Measurements from ENCODE around the gene JAK1.
"Not testable (repeated sequence)": the region's sequence is repeated elsewhere in the genome, so short reads cannot be mapped to it uniquely, and the experiment has no call there.

The JAK1 gene

GRCh38 chr1:64839261-64839660 lies 127.1 kb downstream of the JAK1 start:
- Histone ChIP-seq H3K9me3 (ENCODE audit: insufficient read depth, low read depth, low read length) (no peaks in the 10 kb centered on the region), H3K4me3 (ENCODE audit: low read length) (no peak overlapping the region), H3K27ac (ENCODE audit: low read length) (no peak overlapping the region), H3K4me1 (ENCODE audit: insufficient read depth, low read length) (no peaks in the 10 kb centered on the region), H3K9ac (ENCODE audit: low read depth, low read length) (no peak overlapping the region), H3K27me3 (ENCODE audit: insufficient read depth, low read length) (no peaks in the 10 kb centered on the region), H3K36me3 (ENCODE audit: insufficient read depth, low read depth, low read length) (peaks cover 34% of the 10 kb centered on the region)

GRCh38 chr1:64838486-64838885 lies 127.9 kb downstream of the JAK1 start:
- Histone ChIP-seq H3K27ac (ENCODE audit: low read length) (no peak overlapping the region), H3K4me3 (ENCODE audit: low read length) (no peak overlapping the region), H3K9me3 (ENCODE audit: insufficient read depth, low read depth, low read length) (no peaks in the 10 kb centered on the region), H3K4me1 (ENCODE audit: insufficient read depth, low read length) (no peaks in the 10 kb centered on the region), H3K9ac (ENCODE audit: low read depth, low read length) (no peak overlapping the region), H3K27me3 (ENCODE audit: insufficient read depth, low read length) (no peaks in the 10 kb centered on the region), H3K36me3 (ENCODE audit: insufficient read depth, low read depth, low read length) (peaks cover 42% of the 10 kb centered on the region)

GRCh38 chr1:64836802-64837201 lies 129.5 kb downstream of the JAK1 start:
- H3K4me3 ChIP-seq (ENCODE audit: low read length), result no peak overlapping the region

GRCh38 chr1:64834734-64835133 lies 131.6 kb downstream of the JAK1 start:
- Histone ChIP-seq H3K27me3 (ENCODE audit: insufficient read depth, low read length) (no peaks in the 10 kb centered on the region), H3K9ac (ENCODE audit: low read depth, low read length) (no peak overlapping the region), H3K27ac (ENCODE audit: low read length) (no peak overlapping the region), H3K4me3 (ENCODE audit: low read length) (no peak overlapping the region), H3K9me3 (ENCODE audit: insufficient read depth, low read depth, low read length) (no peaks in the 10 kb centered on the region), H3K36me3 (ENCODE audit: insufficient read depth, low read depth, low read length) (peaks cover 50% of the 10 kb centered on the region), H3K4me1 (ENCODE audit: insufficient read depth, low read length) (no peaks in the 10 kb centered on the region; the same call in 1 of the 2 replicates)

More at GRCh38 chr1:64836802-64837201, 129.5 kb downstream of the JAK1 start:
- peaks cover 54% of the 10 kb centered on the region for H3K36me3 ChIP-seq (ENCODE audit: insufficient read depth, low read depth, low read length)
- no peaks in the 10 kb centered on the region for H3K27me3 ChIP-seq (ENCODE audit: insufficient read depth, low read length)
- no peaks in the 10 kb centered on the region for H3K4me1 ChIP-seq (ENCODE audit: insufficient read depth, low read length)
- no peaks in the 10 kb centered on the region for H3K9me3 ChIP-seq (ENCODE audit: insufficient read depth, low read depth, low read length)
- no peak overlapping the region for H3K27ac ChIP-seq (ENCODE audit: low read length)
- no peak overlapping the region for H3K9ac ChIP-seq (ENCODE audit: low read depth, low read length)

GRCh38 chr1:64830030-64830651 lies 136.2 kb downstream of the JAK1 start:
- no peak overlapping the region for H3K4me3 ChIP-seq (ENCODE audit: low read length)
- no peaks in the 10 kb centered on the region for H3K27me3 ChIP-seq (ENCODE audit: insufficient read depth, low read length)
- H3K4me1 ChIP-seq (ENCODE audit: insufficient read depth, low read length), result no peaks in the 10 kb centered on the region; the same call in 1 of the 2 replicates
- H3K9me3 ChIP-seq (ENCODE audit: insufficient read depth, low read depth, low read length), result no peaks in the 10 kb centered on the region
- H3K27ac ChIP-seq (ENCODE audit: low read length), result no peak overlapping the region
- H3K36me3 ChIP-seq (ENCODE audit: insufficient read depth, low read depth, low read length), result peaks cover 27% of the 10 kb centered on the region
- H3K9ac ChIP-seq (ENCODE audit: low read depth, low read length), result no peak overlapping the region

GRCh38 chr1:64829411-64830029 lies 136.8 kb downstream of the JAK1 start:
- Histone ChIP-seq H3K4me3 (ENCODE audit: low read length) (no peak overlapping the region), H3K9ac (ENCODE audit: low read depth, low read length) (no peak overlapping the region), H3K36me3 (ENCODE audit: insufficient read depth, low read depth, low read length) (peaks cover 21% of the 10 kb centered on the region; the same call in 1 of the 2 replicates), H3K9me3 (ENCODE audit: insufficient read depth, low read depth, low read length) (no peaks in the 10 kb centered on the region), H3K4me1 (ENCODE audit: insufficient read depth, low read length) (no peaks in the 10 kb centered on the region; the same call in 1 of the 2 replicates), H3K27ac (ENCODE audit: low read length) (no peak overlapping the region), H3K27me3 (ENCODE audit: insufficient read depth, low read length) (no peaks in the 10 kb centered on the region)

GRCh38 chr1:64828829-64829228 lies 137.5 kb downstream of the JAK1 start:
- H3K36me3 ChIP-seq (ENCODE audit: insufficient read depth, low read depth, low read length), result peaks cover 15% of the 10 kb centered on the region; the same call in 1 of the 2 replicates
- H3K27ac ChIP-seq (ENCODE audit: low read length), result no peak overlapping the region
- no peak overlapping the region for H3K4me3 ChIP-seq (ENCODE audit: low read length)
- H3K27me3 ChIP-seq (ENCODE audit: insufficient read depth, low read length), result no peaks in the 10 kb centered on the region
- H3K9ac ChIP-seq (ENCODE audit: low read depth, low read length), result no peak overlapping the region
- H3K4me1 ChIP-seq (ENCODE audit: insufficient read depth, low read length), result no peaks in the 10 kb centered on the region; the same call in 1 of the 2 replicates
- no peaks in the 10 kb centered on the region for H3K9me3 ChIP-seq (ENCODE audit: insufficient read depth, low read depth, low read length)

- no peaks in the 10 kb centered on the region; the same call in 1 of the 2 replicates for H3K4me1 ChIP-seq (ENCODE audit: insufficient read depth, low read length)
- no peak overlapping the region for H3K9ac ChIP-seq (ENCODE audit: low read depth, low read length)
- H3K4me3 ChIP-seq (ENCODE audit: low read length), result no peak overlapping the region
- no peaks in the 10 kb centered on the region for H3K9me3 ChIP-seq (ENCODE audit: insufficient read depth, low read depth, low read length)
- H3K27me3 ChIP-seq (ENCODE audit: insufficient read depth, low read length), result no peaks in the 10 kb centered on the region
- no peak overlapping the region for H3K27ac ChIP-seq (ENCODE audit: low read length)
- H3K36me3 ChIP-seq (ENCODE audit: insufficient read depth, low read depth, low read length), result no peaks in the 10 kb centered on the region
These were observed 139.4 kb downstream of the JAK1 start for GRCh38 chr1:64826991-64827390.

- no peak overlapping the region for H3K27ac ChIP-seq (ENCODE audit: low read length)
- H3K4me1 ChIP-seq (ENCODE audit: insufficient read depth, low read length), result no peaks in the 10 kb centered on the region
- no peaks in the 10 kb centered on the region for H3K27me3 ChIP-seq (ENCODE audit: insufficient read depth, low read length)
- H3K9me3 ChIP-seq (ENCODE audit: insufficient read depth, low read depth, low read length), result no peaks in the 10 kb centered on the region
- no peak overlapping the region for H3K4me3 ChIP-seq (ENCODE audit: low read length)
- H3K36me3 ChIP-seq (ENCODE audit: insufficient read depth, low read depth, low read length), result no peaks in the 10 kb centered on the region
- no peak overlapping the region for H3K9ac ChIP-seq (ENCODE audit: low read depth, low read length)
These were observed 142.5 kb downstream of the JAK1 start for GRCh38 chr1:64823691-64824476.

- Histone ChIP-seq H3K4me3 (ENCODE audit: low read length) (no peak overlapping the region), H3K9me3 (ENCODE audit: insufficient read depth, low read depth, low read length) (no peaks in the 10 kb centered on the region), H3K27ac (ENCODE audit: low read length) (no peak overlapping the region), H3K27me3 (ENCODE audit: insufficient read depth, low read length) (no peaks in the 10 kb centered on the region), H3K36me3 (ENCODE audit: insufficient read depth, low read depth, low read length) (no peaks in the 10 kb centered on the region), H3K4me1 (ENCODE audit: insufficient read depth, low read length) (no peaks in the 10 kb centered on the region), H3K9ac (ENCODE audit: low read depth, low read length) (no peak overlapping the region)
These were observed 143.7 kb downstream of the JAK1 start for GRCh38 chr1:64822621-64823020.

GRCh38 chr1:64820572-64820971 lies 145.8 kb downstream of the JAK1 start:
- H3K9ac ChIP-seq (ENCODE audit: low read depth, low read length); H3K4me3 ChIP-seq (ENCODE audit: low read length); H3K9me3 ChIP-seq (ENCODE audit: insufficient read depth, low read depth, low read length); H3K36me3 ChIP-seq (ENCODE audit: insufficient read depth, low read depth, low read length); H3K4me1 ChIP-seq (ENCODE audit: insufficient read depth, low read length); H3K27me3 ChIP-seq (ENCODE audit: insufficient read depth, low read length); H3K27ac ChIP-seq (ENCODE audit: low read length): not testable (repeated sequence)

- not testable (repeated sequence) for H3K4me1 ChIP-seq (ENCODE audit: insufficient read depth, low read length); H3K27me3 ChIP-seq (ENCODE audit: insufficient read depth, low read length); H3K4me3 ChIP-seq (ENCODE audit: low read length); H3K9me3 ChIP-seq (ENCODE audit: insufficient read depth, low read depth, low read length); H3K27ac ChIP-seq (ENCODE audit: low read length); H3K9ac ChIP-seq (ENCODE audit: low read depth, low read length)
- peaks cover 10% of the 10 kb centered on the region for H3K36me3 ChIP-seq (ENCODE audit: insufficient read depth, low read depth, low read length)
These were observed 149.0 kb downstream of the JAK1 start for GRCh38 chr1:64817364-64817763.

All from iPS-20b (cell line).